Loucy (cell line): Measurements from ENCODE around the gene HELB.

ENCODE experiments used
- CTCF ChIP-seq: fragments of 200-600 bp; sonication (generic); conservative IDR thresholded peaks from 2 replicates; pipeline ENCODE4 v1.5.1; 2014; ENCODE audit warnings: mild to moderate bottlenecking, antibody characterized with exemption, low read length
- EZH2phosphoT487 ChIP-seq: fragments of 200-600 bp; IDR thresholded peaks from 2 replicates; pipeline ENCODE4 v1.6.1; 2018; ENCODE audit warnings: antibody characterized with exemption, mild to moderate bottlenecking, moderate library complexity, borderline replicate concordance

DNA sequence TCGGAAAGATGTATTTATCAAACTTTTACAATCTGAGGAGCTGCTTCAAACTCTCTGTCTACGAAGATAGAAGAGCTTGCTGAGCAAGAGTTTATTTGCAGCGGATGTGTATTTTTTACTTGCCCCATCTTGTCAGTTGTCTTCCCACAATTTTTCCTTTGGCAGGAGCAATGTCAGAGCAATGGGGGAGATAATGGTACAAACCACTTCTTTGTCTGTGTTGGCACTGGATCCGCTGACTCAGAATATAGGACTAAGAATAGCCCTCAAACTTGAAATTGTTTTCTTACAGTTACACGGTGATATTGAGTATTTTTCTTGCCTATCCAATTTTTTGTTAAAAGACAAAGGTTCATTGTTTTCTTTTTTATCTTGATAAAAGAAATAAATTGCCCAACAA is 27.6 kb downstream of the HELB start:
- TF ChIP-seq EZH2phosphoT487 (no peak), CTCF (no peak)
